Thymus (tissue), 11 donors: ENCODE measurements around the gene RCSD1. TPM values are rescaled to one million over a fixed set of nuclear protein-coding genes. Genes with fewer than 3 reads are reported as not detected.
A peak's percentile ranks its signal among the peaks of the same experiment; 100 is the strongest.

Experiments
- DNase-seq, 9 donors: peaks; one replicate each; pipeline ENCODE4 v3.0.0-alpha.2; 2013; ENCODE audit warnings: low spot score in 9 of 9, low read depth in 6 of 9, missing footprints in 1 of 9
- H3K27ac ChIP-seq, 2 donors: one replicate each; pipeline ENCODE4 v1.5.1; 2013; ENCODE audit warnings: control low read depth in 1 of 2, low read depth in 1 of 2, low read length in 1 of 2, mild to moderate bottlenecking in 1 of 2, moderate library complexity in 1 of 2
- H3K27me3 ChIP-seq, 2 donors: one replicate each; pipeline ENCODE4 v1.5.1; 2013; ENCODE audit warnings: low read length in 1 of 2; ENCODE audit not compliant: control insufficient read depth in 2 of 2, insufficient read depth in 1 of 2
- H3K36me3 ChIP-seq, 2 donors: one replicate each; pipeline ENCODE4 v1.5.1; 2013; ENCODE audit warnings: low read length in 1 of 2, mild to moderate bottlenecking in 1 of 2, moderate library complexity in 1 of 2; ENCODE audit not compliant: control insufficient read depth in 2 of 2, insufficient read depth in 2 of 2
- H3K4me1 ChIP-seq, 2 donors: one replicate each; pipeline ENCODE4 v1.5.1; 2013; ENCODE audit warnings: low read length in 2 of 2; ENCODE audit not compliant: control insufficient read depth in 2 of 2, insufficient read depth in 2 of 2
- H3K4me3 ChIP-seq, 2 donors: one replicate each; pipeline ENCODE4 v1.5.1; 2013; ENCODE audit warnings: low read length in 2 of 2, control low read depth in 1 of 2, mild to moderate bottlenecking in 1 of 2
- H3K9me3 ChIP-seq, 2 donors: one replicate each; pipeline ENCODE4 v1.5.1; 2013; ENCODE audit warnings: low read length in 1 of 2, mild to moderate bottlenecking in 1 of 2; ENCODE audit not compliant: control insufficient read depth in 2 of 2, insufficient read depth in 1 of 2
- WGBS: extraction: QIAGEN DNeasy Blood & Tissue Kit; methylation state at CpG from one replicate; pipeline ENCODE4 v1.1.7; 2013; 5-methylcytosine and 5-hydroxymethylcytosine counted together
- polyA plus RNA-seq: library from polyadenylated mRNA; stranded (reverse); fragments of 200-250 nt; gene quantifications from one replicate; pipeline ENCODE4 v1.2.3, GENCODE V29; 2013
- total RNA-seq: library from RNA; stranded (reverse); fragments of 120-200 nt; gene quantifications from one replicate; pipeline ENCODE4 v1.2.4, GENCODE V29; 2013
- donor health status: healthy.

Gene RCSD1
- total and polyA plus RNA-seq, 2 donors, result 69.4 to 95.8 TPM

DNA sequence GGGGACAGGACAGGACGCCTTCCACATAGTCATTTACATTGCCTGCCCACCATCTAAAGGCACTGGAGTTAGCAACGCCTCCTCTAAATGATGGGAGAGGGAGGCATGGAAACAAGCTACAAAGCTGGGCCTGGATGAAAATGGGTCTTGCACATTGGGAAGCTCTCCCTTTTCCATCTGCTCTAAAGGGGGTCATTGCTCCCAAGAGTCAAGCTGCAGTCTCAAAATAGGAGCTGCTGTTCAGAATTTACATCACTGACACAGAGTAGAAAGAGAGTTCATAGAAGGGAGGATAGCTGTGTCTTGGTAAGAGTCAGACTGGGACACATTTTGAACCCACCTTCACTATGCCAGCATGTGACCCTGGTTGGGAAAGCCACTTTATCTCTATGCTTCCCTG is 26.6 kb downstream of the RCSD1 start:
- H3K36me3 ChIP-seq, result peaks cover 42 to 76% of the 10 kb centered on the region in 2 donors
- over 99% methylated on average over 2 of the region's 2 CpGs for WGBS
- DNase-seq, result no peak
- H3K9me3 ChIP-seq, result no peaks in the 10 kb centered on the region
- no peak overlapping the region for H3K27ac ChIP-seq
- H3K4me3 ChIP-seq, result no peak overlapping the region
- no peaks in the 10 kb centered on the region for H3K27me3 ChIP-seq
- H3K4me1 ChIP-seq, result peaks cover 24 to 50% of the 10 kb centered on the region in 2 donors

DNA sequence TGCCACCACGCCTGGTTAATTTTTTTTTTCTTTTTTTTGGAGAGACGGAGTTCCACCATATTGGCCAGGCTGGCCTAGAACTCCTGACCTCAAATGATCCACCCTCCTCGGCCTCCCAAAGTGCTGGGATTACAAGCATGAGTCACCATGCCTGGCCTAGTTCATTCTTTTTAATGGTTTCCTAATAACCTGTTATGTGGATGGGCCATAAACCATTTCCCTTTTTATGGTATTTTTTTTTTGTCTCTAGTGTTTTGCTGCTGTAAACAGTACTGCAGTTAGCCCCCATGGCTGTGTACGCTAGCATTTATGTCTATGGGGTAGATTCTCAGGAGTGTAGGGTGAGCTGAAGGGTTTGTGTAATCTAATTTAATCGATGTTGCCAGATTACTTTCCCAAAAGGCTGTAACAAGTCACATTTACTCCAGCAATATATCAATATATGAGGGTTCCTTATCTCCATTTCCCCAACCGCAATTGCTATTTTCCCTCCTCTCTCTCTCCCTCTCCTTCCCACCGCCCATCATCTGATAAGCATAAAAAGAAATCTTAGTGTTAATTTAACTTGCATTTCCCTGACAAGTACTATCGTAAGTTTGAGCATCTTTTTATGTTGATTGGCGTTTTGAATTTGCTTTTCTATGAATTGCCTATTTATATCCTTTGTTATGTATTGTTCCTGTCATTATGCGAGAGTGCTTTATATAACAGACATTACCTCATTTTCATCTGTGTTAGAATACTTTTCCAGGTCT is 28.7 kb downstream of the RCSD1 start:
- 85% methylated on average over 10 of the region's 10 CpGs for WGBS
- Histone ChIP-seq H3K4me1 (peaks cover 11 to 47% of the 10 kb centered on the region in 2 donors), H3K27ac (no peak overlapping the region), H3K9me3 (no peaks in the 10 kb centered on the region), H3K4me3 (no peak overlapping the region), H3K27me3 (no peaks in the 10 kb centered on the region), H3K36me3 (peaks cover 53 to 83% of the 10 kb centered on the region in 2 donors)
- DNase-seq, result no peak

DNA sequence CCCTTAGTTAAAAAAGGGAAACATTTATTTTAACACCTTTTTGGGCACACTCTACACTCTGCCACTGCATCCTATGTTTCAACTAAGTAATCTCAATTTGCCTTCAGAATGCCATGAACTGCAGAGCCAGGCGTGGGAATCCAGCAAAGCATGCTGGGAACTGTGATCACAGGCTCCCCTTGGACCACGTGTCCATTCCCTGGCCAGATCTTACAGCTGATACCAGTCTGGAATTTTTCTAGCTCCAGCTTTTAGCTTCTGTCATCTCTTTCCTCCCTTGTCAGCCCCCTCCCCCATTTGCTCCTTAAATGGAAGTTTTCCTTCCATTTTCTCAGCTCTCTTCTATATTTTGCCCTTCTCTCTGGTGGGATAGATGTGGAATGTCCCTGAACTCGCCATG is 29.4 kb downstream of the RCSD1 start:
- no peak for DNase-seq
- 96% methylated on average over 3 of the region's 3 CpGs for WGBS

DNA sequence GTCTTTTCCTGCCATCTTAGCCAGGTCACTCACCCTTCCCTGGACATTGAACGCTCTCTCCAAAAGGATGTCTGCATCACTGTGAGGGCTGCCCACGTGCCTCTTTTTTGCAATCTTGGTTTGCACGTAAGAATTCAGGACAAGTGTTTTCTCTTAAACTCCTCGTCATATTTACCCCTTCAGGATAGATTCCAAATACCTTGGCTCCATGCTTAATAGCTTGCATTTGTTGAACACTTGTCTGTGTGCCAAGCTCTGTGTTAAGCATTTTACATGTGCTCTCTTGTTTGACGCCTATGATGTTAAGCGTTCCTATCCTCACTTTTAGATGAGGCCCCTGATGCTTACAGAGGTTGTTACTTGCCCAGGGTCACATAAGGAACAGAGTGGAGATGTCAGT is 29.8 kb downstream of the RCSD1 start:
- Histone ChIP-seq H3K27me3 (no peaks in the 10 kb centered on the region), H3K9me3 (no peaks in the 10 kb centered on the region), H3K36me3 (peaks cover 55 to 78% of the 10 kb centered on the region in 2 donors), H3K4me1 (peaks cover 5 to 35% of the 10 kb centered on the region in 2 donors), H3K4me3 (no peak overlapping the region), H3K27ac (no peak overlapping the region)
- no peak for DNase-seq
- WGBS, result 95% methylated on average over 6 of the region's 6 CpGs

More for the DNA sequence above, 29.4 kb downstream of the RCSD1 start:
- H3K36me3 ChIP-seq, result peaks cover 54 to 82% of the 10 kb centered on the region in 2 donors
- no peak overlapping the region for H3K27ac ChIP-seq
- H3K4me3 ChIP-seq, result no peak overlapping the region
- H3K27me3 ChIP-seq, result no peaks in the 10 kb centered on the region
- H3K9me3 ChIP-seq, result no peaks in the 10 kb centered on the region
- peaks cover 8 to 40% of the 10 kb centered on the region in 2 donors for H3K4me1 ChIP-seq

DNA sequence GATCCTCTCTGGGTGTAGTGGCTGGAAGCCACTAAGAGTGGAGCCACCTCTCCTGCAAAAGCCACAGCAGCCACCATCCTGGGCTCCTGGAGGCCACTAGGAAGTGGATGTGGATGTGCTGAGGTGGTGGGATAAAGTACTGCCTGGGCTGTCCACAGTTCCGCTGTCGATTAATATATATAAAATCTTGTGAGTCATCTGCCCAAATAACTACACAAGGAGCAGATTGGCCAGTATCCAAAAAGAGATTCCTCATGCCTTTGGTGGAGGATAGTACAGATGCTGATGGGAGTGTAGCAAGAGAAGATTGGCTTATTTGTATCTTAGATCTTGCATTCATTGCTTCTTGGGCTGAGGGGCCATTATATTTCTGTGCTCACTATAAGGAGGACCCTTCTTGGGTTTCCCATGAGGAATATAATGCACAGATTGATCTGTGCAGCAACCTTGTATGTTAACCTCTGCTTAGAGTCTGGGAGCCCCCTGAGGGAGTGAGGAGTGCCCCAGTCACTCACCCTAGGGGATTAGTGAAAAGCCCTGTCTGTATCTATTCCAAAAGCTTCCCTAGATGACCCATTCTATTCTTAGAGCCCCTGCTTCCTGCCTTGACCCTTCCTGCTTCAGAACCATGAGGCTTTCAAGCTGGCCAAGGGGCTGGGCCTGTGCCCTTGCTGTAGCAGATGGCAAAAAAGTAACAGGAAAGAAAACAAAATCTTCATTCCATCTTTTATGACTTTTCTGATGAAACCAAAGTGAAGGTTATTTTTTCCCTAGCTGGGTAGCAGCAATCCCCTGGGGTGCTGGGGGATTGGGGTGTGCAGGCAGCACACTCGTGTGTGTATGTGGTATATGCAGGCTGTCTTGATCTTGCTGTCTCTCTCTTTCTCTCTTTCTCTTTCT is 31.7 kb downstream of the RCSD1 start:
- 97% methylated on average over 3 of the region's 3 CpGs for WGBS
- Histone ChIP-seq H3K4me3 (no peak overlapping the region), H3K4me1 (peaks cover 3 to 29% of the 10 kb centered on the region in 2 donors), H3K36me3 (peaks cover 51 to 70% of the 10 kb centered on the region in 2 donors), H3K27ac (peak overlapping the region; percentile 14 to 26), H3K27me3 (no peaks in the 10 kb centered on the region), H3K9me3 (no peaks in the 10 kb centered on the region)
- no peak for DNase-seq

DNA sequence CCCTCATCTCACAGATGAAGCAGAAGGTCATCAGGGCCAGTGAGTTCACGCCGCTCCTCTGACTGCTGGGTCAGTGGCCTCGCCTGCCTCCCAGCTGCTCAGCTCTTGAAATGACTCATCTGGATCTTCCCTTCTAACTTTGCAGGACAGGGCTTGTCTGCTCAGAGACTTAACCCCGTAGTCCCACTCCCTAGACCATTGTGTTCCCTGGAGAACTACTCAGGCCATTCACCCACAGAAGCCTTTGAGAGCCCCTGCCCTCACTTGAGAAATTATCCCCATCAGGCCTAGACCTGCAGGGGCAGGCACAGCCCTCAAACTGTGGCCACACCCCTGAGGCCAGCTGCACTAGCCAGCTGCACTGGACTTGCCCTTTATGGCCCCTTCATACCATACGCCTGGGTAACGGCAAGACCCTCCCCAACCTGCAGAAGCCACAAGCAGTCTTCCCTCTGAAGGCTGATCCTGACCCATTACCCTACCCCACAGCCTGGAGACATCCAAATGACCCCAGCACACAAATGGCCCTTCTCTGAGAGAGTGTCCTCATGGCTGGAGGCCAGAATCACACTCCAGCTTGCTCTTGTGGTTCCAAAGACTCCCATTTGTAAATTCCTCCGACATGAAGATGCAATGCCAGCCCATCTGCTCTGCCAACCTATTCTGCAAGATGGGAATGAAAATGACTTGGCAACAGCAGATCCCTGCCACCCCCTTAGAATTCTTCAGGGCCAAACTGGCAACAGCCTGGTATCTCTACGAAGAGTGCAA is 33.2 kb downstream of the RCSD1 start:
- peaks cover 3 to 22% of the 10 kb centered on the region in 2 donors for H3K4me1 ChIP-seq
- H3K4me3 ChIP-seq, result no peak overlapping the region
- no peaks in the 10 kb centered on the region for H3K27me3 ChIP-seq
- 93% methylated on average over 8 of the region's 8 CpGs for WGBS
- DNase-seq, result peak in 1 of 9 donors; percentile 18
- H3K9me3 ChIP-seq, result no peaks in the 10 kb centered on the region
- peaks cover 53 to 68% of the 10 kb centered on the region in 2 donors for H3K36me3 ChIP-seq
- peak overlapping the region; percentile 34 to 46 for H3K27ac ChIP-seq

DNA sequence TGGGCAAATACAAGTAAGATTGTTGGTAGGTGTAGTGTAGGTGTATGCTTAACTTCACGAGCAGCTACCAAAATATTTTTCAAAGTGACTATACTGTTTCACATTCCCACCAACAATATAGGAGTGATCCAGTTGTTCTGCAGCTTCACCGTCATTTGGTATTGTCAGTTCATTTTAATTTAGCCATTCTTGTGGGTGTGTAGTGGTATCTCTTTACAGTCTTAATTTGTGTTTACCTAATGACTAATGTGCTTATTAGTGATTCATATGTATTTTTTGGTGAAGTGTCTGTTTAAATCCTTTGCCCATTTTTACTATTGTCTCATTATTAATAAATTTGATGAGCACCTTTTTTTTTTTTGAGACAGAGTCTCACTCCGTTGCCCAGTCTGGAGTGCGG is 35.4 kb downstream of the RCSD1 start:
- Histone ChIP-seq H3K36me3 (peaks cover 54 to 73% of the 10 kb centered on the region in 2 donors), H3K27ac (no peak overlapping the region), H3K4me1 (peaks cover 2 to 26% of the 10 kb centered on the region in 2 donors), H3K27me3 (no peaks in the 10 kb centered on the region), H3K4me3 (no peak overlapping the region), H3K9me3 (no peaks in the 10 kb centered on the region)
- 98% methylated on average over 4 of the region's 4 CpGs for WGBS
- DNase-seq, result no peak

DNA sequence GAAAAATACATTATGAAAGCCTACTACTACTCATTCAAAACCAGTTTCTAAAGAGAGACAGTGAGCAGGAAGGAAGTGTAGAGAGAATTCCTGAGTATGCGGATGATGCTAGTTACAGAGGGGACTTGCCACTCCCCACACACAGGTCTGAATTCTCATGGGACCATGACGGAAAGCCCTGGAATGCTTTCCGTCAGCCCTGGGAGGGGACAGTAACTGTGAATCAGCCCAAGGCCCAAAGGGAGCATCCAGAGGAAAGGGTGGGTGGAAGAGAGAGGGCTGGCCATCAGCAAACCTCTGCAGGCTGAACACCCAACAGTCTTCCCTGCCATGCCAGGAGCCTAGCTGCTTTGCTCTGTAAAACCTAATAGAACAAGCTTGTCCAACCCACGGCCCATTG is 36.4 kb downstream of the RCSD1 start:
- Histone ChIP-seq H3K4me3 (no peak overlapping the region), H3K9me3 (no peaks in the 10 kb centered on the region), H3K36me3 (peaks cover 51 to 74% of the 10 kb centered on the region in 2 donors), H3K27me3 (no peaks in the 10 kb centered on the region), H3K27ac (no peak overlapping the region), H3K4me1 (peaks cover 2 to 21% of the 10 kb centered on the region in 2 donors)
- WGBS, result 81% methylated on average over 4 of the region's 4 CpGs
- no peak for DNase-seq
